GM23338 (cell line): ENCODE measurements around the gene PRKAR1B. TPM values are rescaled to one million over a fixed set of nuclear protein-coding genes. Genes with fewer than 3 reads are reported as not detected.

Source experiments
- ATAC-seq: fragments of 200-7000 bp; cut with Tn5 transposase; 3 replicates; pipeline ENCODE4 v1.9.1; 2020
- DNase-seq: peaks from one replicate; pipeline ENCODE4 v3.0.0-alpha.2; 2015; ENCODE audit warnings: low spot score
- H2AFZ ChIP-seq: fragments of 200-600 bp; sonication (generic); 2 replicates; pipeline ENCODE4 v1.8.0; 2016; ENCODE audit warnings: antibody characterized with exemption, mild to moderate bottlenecking, moderate library complexity
- H3F3A ChIP-seq: fragments of 200-600 bp; sonication (generic); replicated peaks from 2 replicates; pipeline ENCODE4 v1.8.0; 2017; ENCODE audit warnings: antibody characterized with exemption, mixed run types, low read depth
- H3K27ac ChIP-seq: fragments of 200-600 bp; sonication (generic); 2 replicates; pipeline ENCODE4 v1.6.1; 2016; ENCODE audit warnings: low read depth
- H3K27me3 ChIP-seq: fragments of 200-600 bp; sonication (generic); 2 replicates; pipeline ENCODE4 v1.8.0; 2016; ENCODE audit warnings: mild to moderate bottlenecking, mixed run types, moderate library complexity; ENCODE audit not compliant: insufficient read depth
- H3K36me3 ChIP-seq: fragments of 200-600 bp; sonication (generic); 2 replicates; pipeline ENCODE4 v1.8.0; 2016; ENCODE audit warnings: mild to moderate bottlenecking; ENCODE audit not compliant: insufficient read depth
- H3K4me1 ChIP-seq: fragments of 200-600 bp; sonication (generic); 2 replicates; pipeline ENCODE4 v1.8.0; 2016; ENCODE audit warnings: mild to moderate bottlenecking, moderate library complexity; ENCODE audit not compliant: insufficient read depth
- H3K4me2 ChIP-seq: fragments of 200-600 bp; sonication (generic); 2 replicates; pipeline ENCODE4 v1.7.1; 2017; ENCODE audit warnings: mixed run types
- H3K4me3 ChIP-seq: fragments of 200-600 bp; sonication (generic); 2 replicates; pipeline ENCODE4 v1.6.1; 2016; ENCODE audit warnings: mixed run types
- H3K79me2 ChIP-seq: fragments of 200-600 bp; sonication (generic); replicated peaks from 2 replicates; pipeline ENCODE4 v1.8.0; 2017; ENCODE audit warnings: mild to moderate bottlenecking; ENCODE audit not compliant: insufficient read depth
- H3K9me2 ChIP-seq: fragments of 200-600 bp; sonication (generic); 2 replicates; pipeline ENCODE4 v1.8.0; 2017; ENCODE audit not compliant: insufficient read depth
- H4K20me1 ChIP-seq: fragments of 200-600 bp; sonication (generic); replicated peaks from 2 replicates; pipeline ENCODE4 v1.8.0; 2017; ENCODE audit warnings: mild to moderate bottlenecking; ENCODE audit not compliant: insufficient read depth
- H3K27ac Mint-ChIP-seq: 2 replicates; pipeline ENCODE4 v1.8.0; 2020; ENCODE audit warnings: inconsistent platforms, mild to moderate bottlenecking, moderate library complexity, mixed read lengths
- H3K27me3 Mint-ChIP-seq: 3 replicates; pipeline ENCODE4 v1.8.0; 2022; ENCODE audit warnings: low read depth, mild to moderate bottlenecking, moderate library complexity, mixed read lengths, inconsistent platforms; ENCODE audit not compliant: insufficient read depth, poor library complexity
- H3K36me3 Mint-ChIP-seq: 3 replicates; pipeline ENCODE4 v1.8.0; 2021; ENCODE audit warnings: low read depth, mild to moderate bottlenecking, inconsistent platforms, moderate library complexity, mixed read lengths
- H3K4me1 Mint-ChIP-seq: 3 replicates; pipeline ENCODE4 v1.8.0; 2020; ENCODE audit warnings: mild to moderate bottlenecking, inconsistent platforms, mixed read lengths
- H3K4me3 Mint-ChIP-seq: 3 replicates; pipeline ENCODE4 v1.8.0; 2021; ENCODE audit warnings: moderate library complexity, mild to moderate bottlenecking, inconsistent platforms, mixed read lengths
- H3K9me3 Mint-ChIP-seq: 3 replicates; pipeline ENCODE4 v1.8.0; 2020; ENCODE audit warnings: moderate library complexity, mild to moderate bottlenecking, inconsistent platforms, mixed read lengths
- EZH2 ChIP-seq: fragments of 200-600 bp; sonication (generic); IDR thresholded peaks from one replicate; pipeline ENCODE4 v1.8.0; 2017; ENCODE audit warnings: antibody characterized with exemption, mild to moderate bottlenecking, low read depth; ENCODE audit not compliant: unreplicated experiment
- EZH2phosphoT487 ChIP-seq: fragments of 200-600 bp; sonication (generic); IDR thresholded peaks from one replicate; pipeline ENCODE4 v1.8.1; 2018; ENCODE audit warnings: antibody characterized with exemption; ENCODE audit not compliant: unreplicated experiment
- JUNB ChIP-seq: IDR thresholded peaks from one replicate; pipeline ENCODE4 v1.6.1; 2016; ENCODE audit warnings: antibody characterized with exemption; ENCODE audit not compliant: unreplicated experiment
- NANOG ChIP-seq: IDR thresholded peaks from 2 replicates; pipeline ENCODE4 v1.6.1; 2016; ENCODE audit warnings: antibody characterized with exemption, borderline replicate concordance
- POLR2AphosphoS5 ChIP-seq: IDR thresholded peaks from 2 replicates; pipeline ENCODE4 v1.6.1; 2016; ENCODE audit warnings: antibody characterized with exemption, low read depth
- STAT1 ChIP-seq: IDR thresholded peaks from one replicate; pipeline ENCODE4 v1.6.1; 2016; ENCODE audit warnings: antibody characterized with exemption; ENCODE audit not compliant: unreplicated experiment
- ZNF114 ChIP-seq: fragments of 250-450 bp; sonication (Bioruptor Pico); IDR thresholded peaks from 2 replicates; pipeline ENCODE4 v1.5.0; 2020; ENCODE audit warnings: mild to moderate bottlenecking, moderate library complexity
- ZNF331 ChIP-seq: fragments of 250-450 bp; sonication (Bioruptor Pico); IDR thresholded peaks from 2 replicates; pipeline ENCODE4 v1.5.0; 2020; ENCODE audit warnings: low read depth, mild to moderate bottlenecking, moderate library complexity
- polyA plus RNA-seq: library from polyadenylated mRNA; unstranded; fragments of >200 nt; fragmentation: Nextera tagmentation; extraction: Ambion mirVana; gene quantifications from 2 replicates; pipeline ENCODE4 v1.2.1, GENCODE V29; 2016
- total RNA-seq: library from RNA; depleted of rRNA; stranded (reverse); fragments of >200 nt; shearing (Covaris generic); gene quantifications from 2 replicates; pipeline ENCODE4 v1.2.3, GENCODE V29; 2014
- TF ChIP-seq, protein P1 (sequence below): IDR thresholded peaks from one replicate; pipeline ENCODE4 v1.6.1; 2018; ENCODE audit warnings: antibody characterized with exemption; ENCODE audit not compliant: unreplicated experiment
- TF ChIP-seq, protein P2 (sequence below): IDR thresholded peaks from 2 replicates; pipeline ENCODE4 v1.6.1; 2016; ENCODE audit warnings: antibody characterized with exemption
- TF ChIP-seq, protein P3 (sequence below): fragments of 250-450 bp; sonication (Bioruptor Pico); IDR thresholded peaks from 2 replicates; pipeline ENCODE4 v1.5.0; 2020; ENCODE audit warnings: mild to moderate bottlenecking, moderate library complexity

The PRKAR1B gene
- total and polyA plus RNA-seq, 2 experiments from 2014 or later = 35.7 to 36.7 TPM

DNA sequence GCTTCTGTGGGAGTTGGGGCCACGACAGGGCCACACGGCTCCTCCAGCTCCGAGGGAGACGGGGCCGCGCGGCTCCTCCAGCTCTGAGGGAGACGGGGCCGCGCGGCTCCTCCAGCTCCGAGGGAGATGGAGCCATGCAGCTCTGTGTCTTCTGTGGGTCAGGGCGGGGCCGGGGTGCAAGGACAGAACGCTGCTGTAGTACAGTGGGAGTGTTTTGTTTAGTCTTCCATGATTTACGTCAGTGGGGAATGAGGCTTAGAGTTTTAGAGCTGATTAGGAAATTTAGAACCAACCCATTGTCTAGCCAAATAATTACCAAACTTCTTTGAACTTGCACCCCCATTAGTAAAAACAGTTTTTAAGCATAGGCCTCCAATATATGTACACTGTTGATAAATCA lies 32.9 kb upstream of the PRKAR1B start (continued):
- TF ChIP-seq, protein P1, sequence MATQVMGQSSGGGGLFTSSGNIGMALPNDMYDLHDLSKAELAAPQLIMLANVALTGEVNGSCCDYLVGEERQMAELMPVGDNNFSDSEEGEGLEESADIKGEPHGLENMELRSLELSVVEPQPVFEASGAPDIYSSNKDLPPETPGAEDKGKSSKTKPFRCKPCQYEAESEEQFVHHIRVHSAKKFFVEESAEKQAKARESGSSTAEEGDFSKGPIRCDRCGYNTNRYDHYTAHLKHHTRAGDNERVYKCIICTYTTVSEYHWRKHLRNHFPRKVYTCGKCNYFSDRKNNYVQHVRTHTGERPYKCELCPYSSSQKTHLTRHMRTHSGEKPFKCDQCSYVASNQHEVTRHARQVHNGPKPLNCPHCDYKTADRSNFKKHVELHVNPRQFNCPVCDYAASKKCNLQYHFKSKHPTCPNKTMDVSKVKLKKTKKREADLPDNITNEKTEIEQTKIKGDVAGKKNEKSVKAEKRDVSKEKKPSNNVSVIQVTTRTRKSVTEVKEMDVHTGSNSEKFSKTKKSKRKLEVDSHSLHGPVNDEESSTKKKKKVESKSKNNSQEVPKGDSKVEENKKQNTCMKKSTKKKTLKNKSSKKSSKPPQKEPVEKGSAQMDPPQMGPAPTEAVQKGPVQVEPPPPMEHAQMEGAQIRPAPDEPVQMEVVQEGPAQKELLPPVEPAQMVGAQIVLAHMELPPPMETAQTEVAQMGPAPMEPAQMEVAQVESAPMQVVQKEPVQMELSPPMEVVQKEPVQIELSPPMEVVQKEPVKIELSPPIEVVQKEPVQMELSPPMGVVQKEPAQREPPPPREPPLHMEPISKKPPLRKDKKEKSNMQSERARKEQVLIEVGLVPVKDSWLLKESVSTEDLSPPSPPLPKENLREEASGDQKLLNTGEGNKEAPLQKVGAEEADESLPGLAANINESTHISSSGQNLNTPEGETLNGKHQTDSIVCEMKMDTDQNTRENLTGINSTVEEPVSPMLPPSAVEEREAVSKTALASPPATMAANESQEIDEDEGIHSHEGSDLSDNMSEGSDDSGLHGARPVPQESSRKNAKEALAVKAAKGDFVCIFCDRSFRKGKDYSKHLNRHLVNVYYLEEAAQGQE = no peak
- TF ChIP-seq JUNB (no peak), NANOG (no peak), POLR2AphosphoS5 (no peak), STAT1 (no peak)

DNA sequence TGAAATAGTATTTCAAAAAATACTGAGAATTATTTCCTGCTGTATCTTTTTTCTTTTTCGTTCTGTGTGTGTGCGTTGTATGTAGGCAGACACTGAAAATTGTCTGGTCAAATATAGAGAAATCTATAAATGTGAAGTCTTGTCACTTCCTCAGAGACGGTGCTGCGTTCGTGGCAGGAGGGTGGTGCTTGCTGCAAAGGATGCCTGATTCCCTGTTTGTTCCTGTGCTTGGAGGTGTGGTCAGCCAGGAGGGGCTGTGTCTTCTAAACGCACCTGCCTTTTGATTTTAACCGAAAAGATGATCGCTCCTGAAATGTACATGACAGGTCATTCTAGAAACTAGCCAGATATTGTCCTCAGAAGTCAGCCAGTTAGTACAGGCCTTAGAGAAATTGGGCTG lies 32.5 kb upstream of the PRKAR1B start:
- ATAC-seq = no peak
- H3K4me3 ChIP-seq = no peak overlapping the region
- H3K27me3 Mint-ChIP-seq = no peaks in the 10 kb centered on the region
- no peak for DNase-seq
- H3K4me1 Mint-ChIP-seq = no peaks in the 10 kb centered on the region; the same call in 2 of the 3 replicates
- peaks cover 34% of the 10 kb centered on the region for H3K36me3 ChIP-seq
- H3K9me3 Mint-ChIP-seq = no peaks in the 10 kb centered on the region; the same call in 2 of the 3 replicates
- H3K9me2 ChIP-seq = no peaks in the 10 kb centered on the region
- H2AFZ ChIP-seq = no peak overlapping the region
- no peak overlapping the region for H3K4me2 ChIP-seq
- H3F3A ChIP-seq = no peaks in the 10 kb centered on the region
- H3K36me3 Mint-ChIP-seq = peaks cover 74% of the 10 kb centered on the region
- no peak overlapping the region for H3K4me3 Mint-ChIP-seq
- no peaks in the 10 kb centered on the region for H3K79me2 ChIP-seq
- no peak overlapping the region for H3K27ac Mint-ChIP-seq
- H4K20me1 ChIP-seq = no peaks in the 10 kb centered on the region; the same call in none of the 2 replicates
- peak overlapping the region; percentile 72; the same call in 1 of the 2 replicates for H3K27ac ChIP-seq
- no peaks in the 10 kb centered on the region for H3K4me1 ChIP-seq
- no peaks in the 10 kb centered on the region for H3K27me3 ChIP-seq
- no peak for TF ChIP-seq ZNF331 (CRISPR knock-in tag)
- TF ChIP-seq, protein P1 = no peak
- no peak for TF ChIP-seq ZNF114
- TF ChIP-seq, protein P2, sequence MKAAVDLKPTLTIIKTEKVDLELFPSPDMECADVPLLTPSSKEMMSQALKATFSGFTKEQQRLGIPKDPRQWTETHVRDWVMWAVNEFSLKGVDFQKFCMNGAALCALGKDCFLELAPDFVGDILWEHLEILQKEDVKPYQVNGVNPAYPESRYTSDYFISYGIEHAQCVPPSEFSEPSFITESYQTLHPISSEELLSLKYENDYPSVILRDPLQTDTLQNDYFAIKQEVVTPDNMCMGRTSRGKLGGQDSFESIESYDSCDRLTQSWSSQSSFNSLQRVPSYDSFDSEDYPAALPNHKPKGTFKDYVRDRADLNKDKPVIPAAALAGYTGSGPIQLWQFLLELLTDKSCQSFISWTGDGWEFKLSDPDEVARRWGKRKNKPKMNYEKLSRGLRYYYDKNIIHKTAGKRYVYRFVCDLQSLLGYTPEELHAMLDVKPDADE = no peak
- TF ChIP-seq, protein P3, sequence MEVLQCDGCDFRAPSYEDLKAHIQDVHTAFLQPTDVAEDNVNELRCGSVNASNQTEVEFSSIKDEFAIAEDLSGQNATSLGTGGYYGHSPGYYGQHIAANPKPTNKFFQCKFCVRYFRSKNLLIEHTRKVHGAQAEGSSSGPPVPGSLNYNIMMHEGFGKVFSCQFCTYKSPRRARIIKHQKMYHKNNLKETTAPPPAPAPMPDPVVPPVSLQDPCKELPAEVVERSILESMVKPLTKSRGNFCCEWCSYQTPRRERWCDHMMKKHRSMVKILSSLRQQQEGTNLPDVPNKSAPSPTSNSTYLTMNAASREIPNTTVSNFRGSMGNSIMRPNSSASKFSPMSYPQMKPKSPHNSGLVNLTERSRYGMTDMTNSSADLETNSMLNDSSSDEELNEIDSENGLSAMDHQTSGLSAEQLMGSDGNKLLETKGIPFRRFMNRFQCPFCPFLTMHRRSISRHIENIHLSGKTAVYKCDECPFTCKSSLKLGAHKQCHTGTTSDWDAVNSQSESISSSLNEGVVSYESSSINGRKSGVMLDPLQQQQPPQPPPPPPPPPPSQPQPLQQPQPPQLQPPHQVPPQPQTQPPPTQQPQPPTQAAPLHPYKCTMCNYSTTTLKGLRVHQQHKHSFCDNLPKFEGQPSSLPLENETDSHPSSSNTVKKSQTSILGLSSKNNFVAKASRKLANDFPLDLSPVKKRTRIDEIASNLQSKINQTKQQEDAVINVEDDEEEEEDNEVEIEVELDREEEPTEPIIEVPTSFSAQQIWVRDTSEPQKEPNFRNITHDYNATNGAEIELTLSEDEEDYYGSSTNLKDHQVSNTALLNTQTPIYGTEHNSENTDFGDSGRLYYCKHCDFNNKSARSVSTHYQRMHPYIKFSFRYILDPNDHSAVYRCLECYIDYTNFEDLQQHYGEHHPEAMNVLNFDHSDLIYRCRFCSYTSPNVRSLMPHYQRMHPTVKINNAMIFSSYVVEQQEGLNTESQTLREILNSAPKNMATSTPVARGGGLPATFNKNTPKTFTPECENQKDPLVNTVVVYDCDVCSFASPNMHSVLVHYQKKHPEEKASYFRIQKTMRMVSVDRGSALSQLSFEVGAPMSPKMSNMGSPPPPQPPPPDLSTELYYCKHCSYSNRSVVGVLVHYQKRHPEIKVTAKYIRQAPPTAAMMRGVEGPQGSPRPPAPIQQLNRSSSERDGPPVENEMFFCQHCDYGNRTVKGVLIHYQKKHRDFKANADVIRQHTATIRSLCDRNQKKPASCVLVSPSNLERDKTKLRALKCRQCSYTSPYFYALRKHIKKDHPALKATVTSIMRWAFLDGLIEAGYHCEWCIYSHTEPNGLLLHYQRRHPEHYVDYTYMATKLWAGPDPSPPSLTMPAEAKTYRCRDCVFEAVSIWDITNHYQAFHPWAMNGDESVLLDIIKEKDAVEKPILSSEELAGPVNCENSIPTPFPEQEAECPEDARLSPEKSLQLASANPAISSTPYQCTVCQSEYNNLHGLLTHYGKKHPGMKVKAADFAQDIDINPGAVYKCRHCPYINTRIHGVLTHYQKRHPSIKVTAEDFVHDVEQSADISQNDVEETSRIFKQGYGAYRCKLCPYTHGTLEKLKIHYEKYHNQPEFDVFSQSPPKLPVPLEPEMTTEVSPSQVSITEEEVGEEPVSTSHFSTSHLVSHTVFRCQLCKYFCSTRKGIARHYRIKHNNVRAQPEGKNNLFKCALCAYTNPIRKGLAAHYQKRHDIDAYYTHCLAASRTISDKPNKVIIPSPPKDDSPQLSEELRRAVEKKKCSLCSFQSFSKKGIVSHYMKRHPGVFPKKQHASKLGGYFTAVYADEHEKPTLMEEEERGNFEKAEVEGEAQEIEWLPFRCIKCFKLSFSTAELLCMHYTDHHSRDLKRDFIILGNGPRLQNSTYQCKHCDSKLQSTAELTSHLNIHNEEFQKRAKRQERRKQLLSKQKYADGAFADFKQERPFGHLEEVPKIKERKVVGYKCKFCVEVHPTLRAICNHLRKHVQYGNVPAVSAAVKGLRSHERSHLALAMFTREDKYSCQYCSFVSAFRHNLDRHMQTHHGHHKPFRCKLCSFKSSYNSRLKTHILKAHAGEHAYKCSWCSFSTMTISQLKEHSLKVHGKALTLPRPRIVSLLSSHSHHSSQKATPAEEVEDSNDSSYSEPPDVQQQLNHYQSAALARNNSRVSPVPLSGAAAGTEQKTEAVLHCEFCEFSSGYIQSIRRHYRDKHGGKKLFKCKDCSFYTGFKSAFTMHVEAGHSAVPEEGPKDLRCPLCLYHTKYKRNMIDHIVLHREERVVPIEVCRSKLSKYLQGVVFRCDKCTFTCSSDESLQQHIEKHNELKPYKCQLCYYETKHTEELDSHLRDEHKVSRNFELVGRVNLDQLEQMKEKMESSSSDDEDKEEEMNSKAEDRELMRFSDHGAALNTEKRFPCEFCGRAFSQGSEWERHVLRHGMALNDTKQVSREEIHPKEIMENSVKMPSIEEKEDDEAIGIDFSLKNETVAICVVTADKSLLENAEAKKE = no peak
- TF ChIP-seq EZH2phosphoT487 = no peak
- no peak for TF ChIP-seq EZH2
- TF ChIP-seq JUNB = no peak
